HG03066 (cell line): ENCODE results near the gene MAPK8.

Experiments
- ATAC-seq: cut with Tn5 transposase; IDR thresholded peaks from one replicate; pipeline ENCODE4 v1.9.1; 2021; ENCODE audit warnings: low read depth; ENCODE audit not compliant: unreplicated experiment

Gene MAPK8

GRCh38 chr10:48456808-48457761 lies 150.6 kb downstream of the MAPK8 start:
- ATAC-seq, result no peak

GRCh38 chr10:48457949-48458661 lies 151.6 kb downstream of the MAPK8 start:
- ATAC-seq, result no peak

DNA sequence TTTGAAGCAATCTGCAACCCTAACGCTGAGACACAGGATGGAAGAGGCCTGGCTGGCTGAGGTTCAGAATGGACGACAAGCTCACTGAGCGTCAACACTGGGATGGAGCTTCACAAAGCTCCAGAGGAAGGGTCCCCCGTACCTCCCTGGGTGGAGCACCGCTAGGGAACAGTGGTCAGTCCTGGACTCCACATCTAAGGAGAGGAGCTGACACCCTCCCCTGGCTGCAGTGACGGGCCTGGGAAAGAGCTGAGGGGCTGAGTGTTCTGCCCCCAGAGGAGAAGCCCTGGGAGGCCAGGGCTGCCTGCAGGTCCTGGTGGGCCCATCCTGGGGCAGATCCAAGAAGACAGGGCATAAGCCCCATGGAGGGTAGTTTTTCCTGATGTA lies 152.2 kb downstream of the MAPK8 start:
- ATAC-seq, result no peak

- no peak for ATAC-seq
Measured at GRCh38 chr10:48459270-48460150, 153.0 kb downstream of the MAPK8 start.

- no peak for ATAC-seq
Measured at GRCh38 chr10:48460182-48460581, 153.7 kb downstream of the MAPK8 start.

GRCh38 chr10:48461623-48462481 lies 155.4 kb downstream of the MAPK8 start:
- no peak for ATAC-seq

DNA sequence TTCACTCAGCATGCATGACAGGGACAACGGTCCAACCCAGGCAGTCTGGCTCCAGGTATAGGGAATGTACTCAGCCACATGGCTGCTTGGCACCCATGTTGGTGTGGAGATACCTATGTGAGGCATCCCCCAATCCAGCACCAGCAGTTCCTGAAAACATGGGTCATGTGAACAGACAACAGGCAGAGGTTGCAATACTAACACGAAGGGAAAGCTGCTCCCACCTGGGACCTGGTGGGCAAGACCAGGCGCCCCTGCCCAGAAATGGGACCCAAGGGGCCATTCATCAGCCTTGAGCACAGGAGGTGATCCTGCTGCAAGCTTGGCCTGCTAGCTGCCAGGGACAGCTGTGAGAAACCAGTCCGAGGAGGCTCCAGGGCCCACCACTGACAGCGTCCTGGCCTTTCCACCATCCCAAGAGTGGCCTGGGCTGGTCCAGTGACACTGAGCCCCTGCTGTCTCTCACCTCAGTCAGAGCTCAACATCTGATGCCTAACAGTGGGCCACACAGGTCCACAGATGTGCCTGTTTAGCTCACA lies 156.1 kb downstream of the MAPK8 start:
- no peak for ATAC-seq

DNA sequence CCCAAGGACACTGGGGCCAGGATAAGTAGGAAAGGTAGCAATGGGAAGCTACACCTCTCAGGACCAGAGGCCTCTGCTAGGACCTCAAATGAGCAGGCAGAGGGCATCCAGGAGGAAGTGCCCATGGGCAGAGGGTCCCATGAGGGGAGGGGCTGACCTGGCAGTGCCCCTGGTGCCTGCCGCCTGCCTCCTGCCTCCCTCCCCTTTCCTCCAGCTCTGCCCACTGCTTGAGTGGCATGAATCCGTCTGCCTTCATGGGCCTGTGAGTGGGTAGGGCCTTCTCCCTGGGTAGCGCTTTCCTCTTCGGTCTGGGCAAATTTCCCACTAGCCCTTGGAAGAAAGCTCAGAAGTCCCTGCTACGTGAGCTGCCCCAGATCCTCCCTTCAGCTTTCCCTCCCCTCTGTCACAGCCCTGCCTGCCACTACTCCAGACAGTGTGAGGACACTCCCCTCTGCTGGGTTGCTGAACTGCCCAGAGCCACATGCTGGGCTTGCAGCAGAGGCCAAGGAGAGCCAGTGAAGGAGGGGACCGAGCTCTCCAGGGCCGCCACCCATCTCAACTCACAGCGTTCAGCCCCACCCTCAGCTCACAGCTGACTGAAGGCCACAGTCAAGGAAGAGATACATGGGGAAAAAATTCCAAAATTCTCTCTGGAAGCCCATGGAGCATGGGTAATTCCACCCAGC lies 157.0 kb downstream of the MAPK8 start:
- no peak for ATAC-seq

DNA sequence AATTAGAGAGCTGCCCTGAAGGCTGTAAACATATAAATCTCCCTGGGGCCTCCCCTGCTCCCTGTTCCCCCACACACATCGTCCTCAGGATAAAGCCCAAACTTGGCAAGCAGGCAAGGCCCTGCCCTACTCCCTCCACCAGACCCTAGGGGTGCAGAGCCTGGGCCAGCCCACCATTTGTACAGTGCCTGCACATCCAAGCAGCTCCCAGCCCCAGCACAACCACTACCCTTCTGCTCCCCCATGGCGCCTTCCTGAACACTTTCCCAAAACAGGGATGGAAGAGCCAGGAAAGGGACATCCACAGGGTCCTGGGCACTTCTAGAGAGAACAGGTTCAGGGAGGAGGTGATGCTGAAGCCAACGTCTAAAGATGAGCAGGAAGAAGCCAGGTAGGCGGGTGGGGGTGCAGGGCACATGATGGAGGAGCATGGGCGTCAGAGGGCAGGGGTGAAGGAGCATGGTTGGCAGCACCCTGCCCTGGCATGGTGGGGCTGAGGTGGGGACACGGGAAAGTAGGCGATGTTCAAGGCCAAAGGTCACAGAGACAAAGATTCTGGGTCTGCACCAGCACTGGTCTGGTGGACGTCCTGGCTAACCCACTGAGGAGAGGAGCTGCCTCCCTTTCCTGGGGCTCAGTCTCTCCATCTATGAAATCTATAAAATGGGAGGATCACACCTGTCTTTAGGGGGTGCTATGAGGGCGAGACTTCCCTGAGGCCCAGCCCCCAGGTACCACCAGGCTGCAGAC lies 157.8 kb downstream of the MAPK8 start:
- ATAC-seq, result no peak

- no peak for ATAC-seq
Measured at GRCh38 chr10:48464871-48465736, 158.6 kb downstream of the MAPK8 start.

DNA sequence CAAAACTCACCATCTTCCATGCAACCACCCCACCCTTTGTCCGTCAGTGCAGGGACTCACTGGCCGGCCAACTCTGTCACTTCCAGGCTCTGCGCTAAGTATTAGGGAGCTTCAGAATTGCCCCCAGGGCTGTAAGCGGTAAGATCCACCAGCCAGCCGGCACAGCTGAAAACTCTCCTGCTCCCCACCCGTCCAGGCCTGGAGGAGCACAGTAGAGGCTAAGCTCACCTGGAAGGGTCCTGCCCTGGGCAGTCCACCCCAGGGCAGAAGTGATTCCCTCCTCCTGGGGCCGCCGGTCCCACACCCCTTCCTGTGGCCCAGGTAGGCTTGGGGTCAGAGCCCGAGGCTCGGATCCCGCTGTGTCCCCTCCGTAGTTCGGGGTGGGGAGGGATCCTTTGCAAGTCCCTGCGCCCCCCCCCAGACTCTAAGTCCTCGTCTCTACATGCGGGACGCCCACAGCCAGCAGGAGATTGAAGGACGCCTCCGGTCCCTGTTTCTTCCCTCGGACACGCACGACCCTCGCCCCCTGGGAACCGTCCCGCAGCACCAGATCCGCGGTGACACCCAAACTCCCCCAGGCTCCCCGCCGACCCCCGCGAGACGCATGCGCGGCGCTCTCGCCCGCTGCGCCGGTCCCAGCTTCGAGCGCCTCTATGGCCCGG lies 159.5 kb downstream of the MAPK8 start:
- ATAC-seq, result no peak

DNA sequence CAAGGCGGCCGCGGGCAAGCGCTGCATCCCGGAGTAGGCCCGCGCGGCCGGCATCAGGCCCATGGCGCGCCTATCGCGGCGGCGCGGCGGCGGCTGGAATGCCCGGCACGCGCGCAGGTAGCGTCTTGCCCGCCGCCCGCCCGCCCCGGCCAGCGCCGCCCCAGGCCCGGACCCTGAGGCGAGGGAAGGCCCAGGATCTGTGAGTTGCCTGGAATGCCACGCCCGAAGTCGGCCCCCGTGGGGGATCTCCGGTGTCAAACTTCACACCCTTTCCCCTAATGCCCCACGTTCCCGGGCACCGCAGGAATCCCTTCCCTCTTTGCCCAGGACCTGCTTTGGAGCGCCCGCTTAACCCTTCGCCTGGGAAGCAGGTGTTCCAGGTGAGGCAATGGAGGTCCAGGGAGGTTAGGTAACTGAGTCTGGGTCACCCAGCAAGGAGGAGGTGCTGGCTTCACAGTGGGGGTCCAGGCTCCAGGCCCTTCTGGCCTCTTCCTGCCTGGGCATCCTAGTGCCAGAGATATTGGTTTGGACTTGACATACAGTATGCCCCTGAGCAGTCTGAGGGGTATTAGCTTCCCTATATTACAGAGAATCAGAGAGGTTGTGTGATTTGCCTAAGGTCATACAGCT lies 160.2 kb downstream of the MAPK8 start:
- ATAC-seq, result no peak

DNA sequence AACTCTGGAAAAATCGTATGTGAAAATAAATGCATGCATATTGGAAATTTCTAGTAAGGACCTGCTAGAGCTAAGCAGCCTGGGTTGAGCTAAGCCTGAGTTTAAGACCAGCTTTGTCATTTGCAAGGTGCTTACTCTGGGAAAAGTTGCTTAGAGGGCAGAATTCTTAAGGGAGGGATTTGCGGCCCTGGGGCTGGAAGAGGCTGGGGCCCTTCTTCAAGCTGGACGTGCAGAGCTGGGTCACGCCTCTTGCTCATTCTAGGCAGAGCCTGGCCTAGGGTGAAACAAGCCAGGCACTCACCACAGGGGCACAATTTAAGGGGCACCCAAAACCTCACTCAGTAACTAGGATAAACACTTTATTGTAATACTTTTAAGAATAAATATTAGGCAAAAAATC lies 161.2 kb downstream of the MAPK8 start:
- ATAC-seq, result no peak

GRCh38 chr10:48468130-48468790 lies 161.8 kb downstream of the MAPK8 start:
- no peak for ATAC-seq

DNA sequence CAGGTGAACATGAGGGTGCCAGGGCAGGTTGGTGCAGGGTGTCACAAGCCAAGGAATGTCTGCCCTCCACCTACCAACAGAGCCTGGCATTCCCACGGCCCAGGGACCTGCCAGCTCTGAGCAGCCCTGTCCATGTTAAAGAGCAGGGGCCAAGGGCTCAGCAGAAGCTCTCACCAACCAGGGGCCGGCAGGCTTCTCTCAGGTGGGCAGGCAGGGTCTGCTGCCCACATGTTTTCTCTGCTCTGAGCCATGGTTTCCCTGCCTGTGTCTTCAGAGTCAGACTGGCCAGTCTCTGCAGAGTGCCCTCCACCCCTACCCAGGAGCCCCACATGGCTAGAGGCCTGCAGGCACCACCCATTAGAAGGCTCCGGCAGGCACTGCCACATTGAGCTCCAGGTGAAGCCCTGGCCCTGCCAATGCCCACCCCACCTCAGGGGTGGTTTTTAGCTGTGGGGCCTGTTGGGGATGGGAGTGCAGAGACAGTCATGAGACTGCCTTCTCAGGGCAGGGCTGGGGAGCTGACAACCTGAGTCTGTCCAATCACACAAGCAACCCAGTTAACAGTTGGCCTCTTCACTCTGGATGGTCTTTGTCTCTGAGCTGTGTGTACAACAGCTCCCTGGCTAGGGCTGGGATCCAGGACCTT lies 162.5 kb downstream of the MAPK8 start:
- ATAC-seq, result no peak
